Cardiac muscle cell (in vitro differentiated cells and primary cell): ENCODE measurements around the gene POLR3K. TPM values are rescaled to one million over a fixed set of nuclear protein-coding genes. Genes with fewer than 3 reads are reported as not detected.
"Not testable (repeated sequence)": the region's sequence is repeated elsewhere in the genome, so short reads cannot be mapped to it uniquely, and the experiment has no call there.

Experiments used
- DNase-seq, 2 donors: peaks; one replicate each; pipeline versions ENCODE4 v3.0.0 to v3.0.0-alpha.2; 2010 to 2017; ENCODE audit warnings: low read depth in 1 of 2, low spot score in 1 of 2
- H3K27ac ChIP-seq: fragments of 200-600 bp; sonication (generic); 2 replicates; pipeline ENCODE4 v1.5.1; 2016
- H3K27me3 ChIP-seq: fragments of 200-600 bp; sonication (generic); 2 replicates; pipeline ENCODE4 v1.6.0; 2016; ENCODE audit warnings: control low read depth
- H3K36me3 ChIP-seq: fragments of 200-600 bp; sonication (generic); 2 replicates; pipeline ENCODE4 v1.5.1; 2016; ENCODE audit warnings: control low read depth
- H3K4me1 ChIP-seq: fragments of 200-600 bp; sonication (generic); 2 replicates; pipeline ENCODE4 v1.8.1; 2017; ENCODE audit warnings: low read depth, mild to moderate bottlenecking, mixed run types
- H3K4me3 ChIP-seq: fragments of 200-600 bp; sonication (generic); 2 replicates; pipeline ENCODE4 v1.5.1; 2016; ENCODE audit warnings: mild to moderate bottlenecking
- H3K9me3 ChIP-seq: fragments of 200-600 bp; sonication (generic); 2 replicates; pipeline ENCODE4 v1.5.1; 2017; ENCODE audit warnings: low read depth, mild to moderate bottlenecking, control low read depth
- CTCF ChIP-seq: IDR thresholded peaks from 2 replicates; pipeline ENCODE4 v1.5.1; 2012; ENCODE audit warnings: low read depth, mild to moderate bottlenecking, low read length
- polyA plus RNA-seq: library from polyadenylated mRNA; unstranded; fragments of >200 nt; fragmentation: Nextera tagmentation; extraction: Ambion mirVana; gene quantifications from 2 replicates; pipeline ENCODE4 v1.2.1, GENCODE V29; 2016
- total RNA-seq: library from RNA; depleted of rRNA; stranded (reverse); fragments of >200 nt; gene quantifications from 2 replicates; pipeline ENCODE4 v1.2.3, GENCODE V29; 2016

POLR3K gene
- total and polyA plus RNA-seq, 2 experiments from 2014 or later: 7.1 to 29.6 TPM

GRCh38 chr16:41439-42068, 11.9 kb downstream of the POLR3K start:
- no peak overlapping the region for H3K27ac ChIP-seq
- no peaks in the 10 kb centered on the region for H3K27me3 ChIP-seq
- no peak for TF ChIP-seq CTCF
- H3K9me3 ChIP-seq: no peaks in the 10 kb centered on the region
- no peak overlapping the region for H3K4me3 ChIP-seq
- H3K4me1 ChIP-seq: no peaks in the 10 kb centered on the region
- H3K36me3 ChIP-seq: peaks cover 5% of the 10 kb centered on the region
- DNase-seq: no peak

DNA sequence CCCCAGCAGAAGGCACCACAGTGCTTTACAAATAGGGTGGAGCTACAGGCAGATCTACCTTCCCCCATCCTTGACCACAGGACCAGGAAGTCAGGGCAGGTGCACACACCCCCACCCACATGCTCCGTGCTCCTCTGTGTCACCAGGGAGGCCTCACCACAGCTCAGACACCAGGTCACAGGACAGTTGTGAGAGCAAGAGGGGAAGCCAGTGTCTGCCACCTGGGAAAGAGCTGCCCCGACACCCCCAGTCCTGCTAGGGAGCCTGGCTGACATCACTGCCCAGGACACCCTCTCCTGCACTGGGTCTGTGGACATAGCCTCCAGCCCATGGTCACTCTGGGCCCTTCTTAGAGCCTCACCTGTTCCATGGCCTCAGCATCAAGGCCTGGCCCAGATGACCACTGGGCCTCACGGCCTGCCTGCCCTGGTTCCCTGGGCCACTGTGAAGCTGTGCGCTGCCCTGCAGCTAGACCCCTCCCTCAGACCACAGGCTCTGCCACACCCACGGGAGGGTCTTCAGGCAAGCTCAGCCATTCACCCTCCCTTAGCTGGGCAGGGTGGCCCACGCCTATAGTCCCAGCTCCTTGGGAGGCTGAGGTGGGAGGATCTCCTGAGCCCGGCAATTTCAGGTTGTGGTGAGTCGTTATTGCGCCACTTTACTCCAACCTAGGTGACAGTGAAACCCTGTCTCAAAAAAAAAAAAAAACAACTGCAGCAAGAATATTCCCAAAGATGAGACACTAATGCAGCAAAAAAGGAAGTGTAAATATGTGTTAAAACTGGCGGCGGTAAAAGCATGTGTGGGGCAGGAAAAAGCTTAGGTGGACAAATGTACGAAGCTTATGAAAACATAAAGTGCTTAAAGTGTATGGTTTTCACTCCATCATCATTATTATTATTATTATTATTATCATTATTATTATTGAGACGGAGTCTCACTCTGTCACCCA, 14.2 kb downstream of the POLR3K start:
- TF ChIP-seq CTCF: no peak
- DNase-seq: no peak
- H3K4me3 ChIP-seq: no peak overlapping the region
- H3K36me3 ChIP-seq: no peaks in the 10 kb centered on the region
- H3K9me3 ChIP-seq: no peaks in the 10 kb centered on the region
- H3K27ac ChIP-seq: no peak overlapping the region
- H3K27me3 ChIP-seq: no peaks in the 10 kb centered on the region
- H3K4me1 ChIP-seq: peaks cover 8% of the 10 kb centered on the region

DNA sequence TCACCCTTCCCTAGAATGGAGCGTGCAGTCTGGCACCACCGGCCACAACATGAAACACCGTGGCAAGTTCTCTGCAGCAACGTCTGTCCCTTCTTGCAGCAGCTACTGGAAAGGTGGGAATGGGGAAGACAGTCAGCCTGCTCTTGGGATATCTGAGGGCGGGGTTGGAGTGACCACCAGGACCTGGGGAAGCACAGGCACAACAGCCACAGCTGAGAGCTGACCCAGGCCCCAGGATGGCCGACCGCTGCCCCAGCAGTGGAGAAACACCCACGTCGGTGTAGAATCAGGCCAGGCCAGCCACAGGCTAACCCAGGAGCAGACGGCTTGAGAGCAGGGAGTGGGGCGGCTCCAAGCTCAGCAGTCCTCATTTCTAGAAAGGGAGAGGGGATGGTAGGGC, 15.2 kb downstream of the POLR3K start:
- not testable (repeated sequence) for DNase-seq, H3K9me3 ChIP-seq, H3K4me1 ChIP-seq, H3K27ac ChIP-seq, H3K36me3 ChIP-seq, H3K4me3 ChIP-seq, H3K27me3 ChIP-seq

DNA sequence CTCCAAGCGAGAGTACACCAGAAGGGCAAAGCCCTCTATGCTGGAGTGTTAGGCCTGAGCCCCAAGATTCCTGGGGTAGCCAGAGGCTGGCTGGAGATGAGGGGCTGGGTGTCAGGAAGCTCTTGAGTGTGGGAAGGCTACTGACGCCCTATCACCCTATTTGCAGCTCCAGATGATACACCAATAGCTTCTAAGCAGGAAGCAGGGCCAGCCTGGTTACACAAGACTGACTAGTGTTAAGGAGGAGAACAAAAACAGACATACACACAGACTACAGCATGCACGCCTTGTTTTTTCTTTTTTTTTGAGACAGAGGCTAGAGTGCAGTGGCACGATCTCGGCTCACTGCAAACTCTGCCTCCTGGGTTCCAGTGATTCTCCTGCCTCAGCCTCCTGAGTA, 15.9 kb downstream of the POLR3K start:
- TF ChIP-seq CTCF: no peak
- peaks cover 8% of the 10 kb centered on the region for H3K4me1 ChIP-seq
- no peak overlapping the region for H3K27ac ChIP-seq
- no peaks in the 10 kb centered on the region for H3K27me3 ChIP-seq
- no peaks in the 10 kb centered on the region for H3K36me3 ChIP-seq
- DNase-seq: peak in 1 of 2 donors; percentile 18
- H3K4me3 ChIP-seq: no peak overlapping the region
- H3K9me3 ChIP-seq: no peaks in the 10 kb centered on the region

DNA sequence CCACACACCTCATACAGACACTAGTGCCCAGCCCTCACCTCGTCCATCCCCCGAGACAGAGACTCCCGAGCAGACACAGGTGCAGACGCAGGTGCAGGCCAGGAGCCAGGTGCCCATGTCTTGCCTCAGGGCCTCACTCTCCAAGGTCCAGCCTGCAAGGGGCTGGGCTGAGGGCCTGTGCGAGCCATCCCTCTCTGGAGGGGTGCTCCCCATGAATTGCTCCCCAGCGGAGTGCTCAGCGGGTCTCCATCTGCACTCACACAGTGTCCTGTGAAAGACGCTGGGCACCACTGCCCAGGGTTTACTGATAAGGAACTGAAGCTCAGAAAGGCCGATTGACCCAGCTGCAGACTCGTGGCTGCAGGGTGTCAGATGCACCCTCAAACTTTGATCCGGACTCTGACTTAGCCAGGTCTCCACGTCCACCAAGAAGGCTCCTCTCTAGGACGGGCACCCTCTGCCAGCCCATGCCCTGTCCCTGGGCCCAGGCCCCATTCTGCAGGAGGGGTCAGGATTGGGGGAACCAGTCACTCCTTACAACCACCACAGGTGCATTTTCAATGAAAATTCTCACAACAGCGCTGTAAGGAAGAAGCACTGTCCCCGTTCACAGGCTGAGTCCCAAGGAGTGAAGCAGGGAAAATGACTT, 16.9 kb downstream of the POLR3K start:
- Histone ChIP-seq H3K27me3 (no peaks in the 10 kb centered on the region), H3K27ac (no peak overlapping the region), H3K9me3 (no peaks in the 10 kb centered on the region), H3K36me3 (no peaks in the 10 kb centered on the region), H3K4me1 (peaks cover 8% of the 10 kb centered on the region), H3K4me3 (no peak overlapping the region)
- no peak for TF ChIP-seq CTCF
- DNase-seq: no peak
